Prostate gland (tissue), 2 donors: ENCODE measurements around the gene TBKBP1. TPM values are rescaled to one million over a fixed set of nuclear protein-coding genes. Genes with fewer than 3 reads are reported as not detected.

Experiments used
- DNase-seq: peaks from one replicate; pipeline ENCODE4 v3.0.0-alpha.2; 2019; ENCODE audit warnings: low spot score
- H3K27ac ChIP-seq, 2 donors: fragments of 200-600 bp; sonication (generic); 2 replicates each; pipeline ENCODE4 v1.5.1; 2017 to 2019
- H3K27me3 ChIP-seq: fragments of 200-600 bp; sonication (generic); replicated peaks from 2 replicates; pipeline ENCODE4 v1.5.1; 2019; ENCODE audit not compliant: insufficient read depth
- H3K36me3 ChIP-seq, 2 donors: fragments of 200-600 bp; sonication (generic); 1 replicate in 1 of 2; 2 replicates in 1 of 2; pipeline versions ENCODE4 v1.5.1 to v1.8.1; 2017 to 2019
- H3K4me1 ChIP-seq: fragments of 200-600 bp; sonication (generic); replicated peaks from 2 replicates; pipeline ENCODE4 v1.5.1; 2019
- H3K4me3 ChIP-seq, 2 donors: fragments of 200-600 bp; sonication (generic); 2 replicates each; pipeline ENCODE4 v1.5.1; 2017 to 2019
- H3K9me3 ChIP-seq: fragments of 200-600 bp; sonication (generic); 2 replicates; pipeline ENCODE4 v1.5.1; 2017
- POLR2A ChIP-seq: fragments of 450-650 bp; IDR thresholded peaks from one replicate; pipeline ENCODE4 v1.6.1; 2016; ENCODE audit warnings: antibody characterized with exemption, mild to moderate bottlenecking
- POLR2AphosphoS5 ChIP-seq: sonication (generic); formaldehyde crosslinking; IDR thresholded peaks from one replicate; pipeline ENCODE4 v1.6.1; 2017; ENCODE audit warnings: antibody characterized with exemption
- WGBS: methylation state at CpG from one replicate; pipeline ENCODE4 v1.1.5; 2018; 5-methylcytosine and 5-hydroxymethylcytosine counted together
- intact Hi-C: fragments of 100-400 bp; cut with DNase I; formaldehyde crosslinking; loops from one replicate; pipeline ENCODE4 v1.14.2; 2022
- total RNA-seq, 2 donors: library from RNA; depleted of rRNA; stranded (reverse); fragments of >200 nt; gene quantifications; one replicate each; pipeline ENCODE4 v1.1.0, GENCODE V29; 2016
- TF ChIP-seq, protein P1 (sequence below), 4 experiments: fragments of 200-600 bp in 2 of 4; fragments of 450-650 bp in 2 of 4; sonication (generic) in 2 of 4; IDR thresholded peaks; 1 replicate in 3 of 4; 2 replicates in 1 of 4; pipeline ENCODE4 v1.5.1; 2016 to 2019; ENCODE audit warnings: antibody characterized with exemption in 4 of 4, mild to moderate bottlenecking in 2 of 4, moderate library complexity in 2 of 4

Gene TBKBP1
- total RNA-seq, 2 donors from 2014 or later = 9.5 to 15.3 TPM

GRCh38 chr17:47720196-47720595 is 26.2 kb downstream of the TBKBP1 start:
- no peaks in the 10 kb centered on the region for H3K4me1 ChIP-seq
- 58% methylated on average over 11 of the region's 11 CpGs for WGBS
- TF ChIP-seq, protein P1, sequence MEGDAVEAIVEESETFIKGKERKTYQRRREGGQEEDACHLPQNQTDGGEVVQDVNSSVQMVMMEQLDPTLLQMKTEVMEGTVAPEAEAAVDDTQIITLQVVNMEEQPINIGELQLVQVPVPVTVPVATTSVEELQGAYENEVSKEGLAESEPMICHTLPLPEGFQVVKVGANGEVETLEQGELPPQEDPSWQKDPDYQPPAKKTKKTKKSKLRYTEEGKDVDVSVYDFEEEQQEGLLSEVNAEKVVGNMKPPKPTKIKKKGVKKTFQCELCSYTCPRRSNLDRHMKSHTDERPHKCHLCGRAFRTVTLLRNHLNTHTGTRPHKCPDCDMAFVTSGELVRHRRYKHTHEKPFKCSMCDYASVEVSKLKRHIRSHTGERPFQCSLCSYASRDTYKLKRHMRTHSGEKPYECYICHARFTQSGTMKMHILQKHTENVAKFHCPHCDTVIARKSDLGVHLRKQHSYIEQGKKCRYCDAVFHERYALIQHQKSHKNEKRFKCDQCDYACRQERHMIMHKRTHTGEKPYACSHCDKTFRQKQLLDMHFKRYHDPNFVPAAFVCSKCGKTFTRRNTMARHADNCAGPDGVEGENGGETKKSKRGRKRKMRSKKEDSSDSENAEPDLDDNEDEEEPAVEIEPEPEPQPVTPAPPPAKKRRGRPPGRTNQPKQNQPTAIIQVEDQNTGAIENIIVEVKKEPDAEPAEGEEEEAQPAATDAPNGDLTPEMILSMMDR (IDR thresholded peaks at IDR 0.05) = no peak
- TF ChIP-seq POLR2A (no peak), POLR2AphosphoS5 (no peak)
- no peak overlapping the region for H3K4me3 ChIP-seq
- H3K9me3 ChIP-seq = no peaks in the 10 kb centered on the region
- no peak overlapping the region for H3K27ac ChIP-seq
- intact Hi-C loops = no loop called here
- H3K36me3 ChIP-seq = no peaks in the 10 kb centered on the region
- peaks cover 7% of the 10 kb centered on the region for H3K27me3 ChIP-seq
- no peak for DNase-seq

GRCh38 chr17:47720754-47721533 is 27.0 kb downstream of the TBKBP1 start:
- intact Hi-C loops = no loop called here
- Histone ChIP-seq H3K4me1 (no peaks in the 10 kb centered on the region), H3K27ac (no peak overlapping the region), H3K9me3 (no peaks in the 10 kb centered on the region), H3K27me3 (peaks cover 12% of the 10 kb centered on the region), H3K36me3 (no peaks in the 10 kb centered on the region), H3K4me3 (no peak overlapping the region)
- TF ChIP-seq, protein P1 (IDR thresholded peaks at IDR 0.05) = no peak
- no peak for TF ChIP-seq POLR2AphosphoS5
- no peak for TF ChIP-seq POLR2A
- 5% methylated on average over 36 of the region's 36 CpGs for WGBS
- peak; percentile 14 for DNase-seq

DNA sequence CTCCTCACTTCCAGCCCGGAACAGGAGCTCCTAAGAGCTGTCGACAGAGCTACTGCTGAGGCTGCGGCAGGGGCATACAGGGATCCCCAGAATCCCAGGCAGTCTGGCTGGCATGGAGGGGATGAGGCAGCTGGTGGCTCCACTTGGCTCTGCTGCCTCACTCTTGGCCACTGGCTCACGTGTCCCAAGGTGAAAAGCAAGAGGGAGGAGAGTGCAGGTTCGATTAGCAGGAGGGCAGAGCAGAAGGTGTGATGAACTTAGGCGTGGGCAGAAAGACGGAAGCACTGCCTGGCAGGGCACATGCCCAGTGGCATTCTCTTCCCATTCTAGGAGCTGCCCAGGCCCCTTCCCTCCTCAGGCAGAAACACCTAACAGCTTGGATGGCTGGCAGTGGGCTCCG is 27.8 kb downstream of the TBKBP1 start:
- TF ChIP-seq POLR2A (no peak), POLR2AphosphoS5 (no peak)
- TF ChIP-seq, protein P1 (IDR thresholded peaks at IDR 0.05) = no peak
- Histone ChIP-seq H3K4me3 (no peak overlapping the region), H3K9me3 (no peaks in the 10 kb centered on the region), H3K4me1 (no peaks in the 10 kb centered on the region), H3K27ac (no peak overlapping the region), H3K36me3 (no peaks in the 10 kb centered on the region), H3K27me3 (peaks cover 9% of the 10 kb centered on the region)
- no peak for DNase-seq
- intact Hi-C loops = no loop called here
- 25% methylated on average over 8 of the region's 8 CpGs for WGBS

GRCh38 chr17:47724705-47725104 is 30.7 kb downstream of the TBKBP1 start:
- no peak for DNase-seq
- Histone ChIP-seq H3K4me1 (no peaks in the 10 kb centered on the region), H3K4me3 (no peak overlapping the region), H3K36me3 (no peaks in the 10 kb centered on the region), H3K27me3 (peaks cover 7% of the 10 kb centered on the region), H3K27ac (no peak overlapping the region), H3K9me3 (no peaks in the 10 kb centered on the region)
- whole genome bisulfite sequencing = 54% methylated on average over 2 of the region's 2 CpGs
- intact Hi-C loops = no loop called here
- TF ChIP-seq, protein P1 (IDR thresholded peaks at IDR 0.05) = no peak
- TF ChIP-seq POLR2A (no peak), POLR2AphosphoS5 (no peak)

GRCh38 chr17:47725446-47726111 is 31.6 kb downstream of the TBKBP1 start:
- Histone ChIP-seq H3K9me3 (no peaks in the 10 kb centered on the region), H3K27ac (no peak overlapping the region), H3K4me3 (no peak overlapping the region), H3K4me1 (no peaks in the 10 kb centered on the region), H3K27me3 (peaks cover 7% of the 10 kb centered on the region), H3K36me3 (no peaks in the 10 kb centered on the region)
- TF ChIP-seq, protein P1 (IDR thresholded peaks at IDR 0.05) = no peak
- TF ChIP-seq POLR2A = no peak
- TF ChIP-seq POLR2AphosphoS5 = no peak
- DNase-seq = no peak
- 43% methylated on average over 13 of the region's 13 CpGs for WGBS
- intact Hi-C loops = no loop called here
